Panc1 (cell line): Measurements from ENCODE around the gene LETM1. TPM values are rescaled to one million over a fixed set of nuclear protein-coding genes. Genes with fewer than 3 reads are reported as not detected.

ENCODE experiments used
- ATAC-seq: fragments of 200-7000 bp; cut with Tn5 transposase; 2 replicates; pipeline ENCODE4 v1.9.1; 2020; ENCODE audit warnings: mild to moderate bottlenecking, moderate library complexity
- BruUV-seq: library from RNA; stranded (reverse); fragments of 400-500 nt; replicated peaks from 2 replicates; lab custom pipeline; 2021; lab: Mats Ljungman, UMichigan
- CTCF ChIA-PET: fragments of 300-600 bp; sonication (Branson Sonifier 250); formaldehyde crosslinking; loops from one replicate; lab custom pipeline; 2022; ENCODE audit warnings: antibody characterized with exemption; lab: Charles Lee
- POLR2A ChIA-PET: fragments of 300-600 bp; sonication (Branson Sonifier 250); formaldehyde crosslinking; loops from one replicate; lab custom pipeline; 2022; ENCODE audit warnings: antibody characterized with exemption; lab: Charles Lee
- DNase-seq: peaks from one replicate; pipeline ENCODE4 v3.0.0-alpha.2; 2010; ENCODE audit warnings: low read depth, low spot score
- H3K27ac ChIP-seq: 2 replicates; pipeline ENCODE4 v1.5.1; 2011; ENCODE audit warnings: mild to moderate bottlenecking, low read length, inconsistent platforms
- H3K27me3 ChIP-seq: fragments of 200-500 bp; sonication (Bioruptor generic); 2 replicates; pipeline ENCODE4 v1.6.0; 2014; ENCODE audit warnings: low read length, inconsistent platforms; ENCODE audit not compliant: control insufficient read depth, insufficient read depth
- H3K36me3 ChIP-seq: fragments of 200-500 bp; sonication (Bioruptor generic); 2 replicates; pipeline ENCODE4 v1.5.1; 2014; ENCODE audit warnings: inconsistent platforms, mild to moderate bottlenecking, low read length, moderate library complexity; ENCODE audit not compliant: control insufficient read depth, insufficient read depth
- H3K4me1 ChIP-seq: 2 replicates; pipeline ENCODE4 v1.5.1; 2011; ENCODE audit warnings: inconsistent platforms, mild to moderate bottlenecking, low read length, moderate library complexity; ENCODE audit not compliant: control insufficient read depth, insufficient read depth
- H3K4me3 ChIP-seq, 2 experiments: 2 replicates each; pipeline ENCODE4 v1.5.1; 2011 to 2012; ENCODE audit warnings: low read depth in 2 of 2, low read length in 2 of 2, mild to moderate bottlenecking in 2 of 2, inconsistent platforms in 1 of 2, moderate library complexity in 1 of 2
- H3K9me3 ChIP-seq: fragments of 200-500 bp; sonication (Bioruptor generic); 2 replicates; pipeline ENCODE4 v1.5.1; 2014; ENCODE audit warnings: low read depth, mild to moderate bottlenecking, inconsistent platforms, low read length, moderate library complexity; ENCODE audit not compliant: control insufficient read depth, insufficient read depth
- POLR2AphosphoS5 ChIP-seq: IDR thresholded peaks from 2 replicates; pipeline ENCODE4 v1.6.1; 2012; ENCODE audit warnings: mild to moderate bottlenecking, low read depth, low read length, moderate library complexity
- SIN3A ChIP-seq: IDR thresholded peaks from 2 replicates; pipeline ENCODE4 v1.6.1; 2012; ENCODE audit warnings: low read depth, mild to moderate bottlenecking, low read length, moderate library complexity, borderline replicate concordance; ENCODE audit not compliant: insufficient read depth
- TCF7L2 ChIP-seq: IDR thresholded peaks from 2 replicates; pipeline ENCODE4 v1.6.1; 2011; ENCODE audit warnings: mild to moderate bottlenecking, low read depth, low read length, inconsistent platforms
- in situ Hi-C: cut with HindIII; loops from 2 replicates; pipeline ENCODE4 v1.10.0; 2016; ENCODE audit warnings: low sequenced_read_pairs, low pct_unique_long_range_greater_than_20kb
- intact Hi-C: fragments of 100-400 bp; cut with micrococcal nuclease; formaldehyde crosslinking; loops from one replicate; pipeline ENCODE4 v1.10.0; 2022; ENCODE audit not compliant: unreplicated experiment
- total RNA-seq: library from RNA; stranded (reverse); gene quantifications from one replicate; pipeline ENCODE4 v1.2.1, GENCODE V29; 2021; ENCODE audit not compliant: unreplicated experiment
- TF ChIP-seq, protein P1 (sequence below): fragments of 450-650 bp; IDR thresholded peaks from 2 replicates; pipeline ENCODE4 v1.5.1; 2017; ENCODE audit warnings: mild to moderate bottlenecking
- TF ChIP-seq, protein P2 (sequence below), 2 experiments: IDR thresholded peaks; 2 replicates each; pipeline ENCODE4 v1.6.1; 2011 to 2012; ENCODE audit warnings: low read depth in 2 of 2, control low read depth in 1 of 2, low read length in 1 of 2, mild to moderate bottlenecking in 1 of 2, moderate library complexity in 1 of 2; ENCODE audit not compliant: insufficient read depth in 1 of 2

LETM1 gene
- total RNA-seq, 1 experiment from 2014 or later: 67.6 TPM

DNA sequence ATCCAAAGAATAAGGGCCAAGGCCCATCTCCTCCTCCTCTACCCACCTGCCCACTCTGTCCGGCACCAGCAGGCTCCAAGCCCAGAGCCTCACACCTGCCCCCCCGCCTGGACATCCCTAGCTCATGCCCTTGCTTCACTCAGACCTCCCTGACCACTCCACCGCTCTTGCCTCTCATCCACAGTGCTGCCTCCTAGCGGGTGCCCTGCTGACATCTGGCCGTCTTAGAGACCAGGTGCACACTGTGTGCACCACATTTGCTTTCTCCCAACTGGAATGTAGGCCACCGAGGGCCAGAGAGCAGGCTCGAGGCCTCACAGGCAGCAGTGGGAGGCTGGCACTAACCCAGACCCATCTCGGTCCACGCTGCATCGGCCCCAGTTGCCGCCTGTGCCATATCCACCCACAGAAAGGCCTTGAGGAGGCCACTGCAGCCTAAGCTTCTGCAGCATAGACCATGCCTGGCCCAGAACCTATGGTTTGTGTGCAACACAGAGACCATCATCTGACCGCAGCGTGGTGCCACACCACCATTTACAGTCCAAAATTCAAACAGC, 13.5 kb downstream of the LETM1 start:
- DNase-seq: no peak
- Histone ChIP-seq H3K4me1 (no peaks in the 10 kb centered on the region), H3K4me3 (no peak overlapping the region), H3K9me3 (no peaks in the 10 kb centered on the region), H3K27me3 (no peaks in the 10 kb centered on the region), H3K36me3 (peaks cover 4% of the 10 kb centered on the region; the same call in 1 of the 2 replicates), H3K27ac (no peak overlapping the region)
- in situ Hi-C loops: no loop called here
- no TSS peak for BruUV-seq
- ChIA-PET CTCF (interaction anchor here (0.7 kb wide), 1 partner anchor 74 kb away, joined by 5 read pairs; no protein-coding TSS in a partner anchor), POLR2A (interaction anchor here (0.5 kb wide), 1 partner anchor 30 kb away, joined by 7 read pairs; no protein-coding TSS in a partner anchor)
- no peak for TF ChIP-seq SIN3A
- no peak for TF ChIP-seq TCF7L2
- TF ChIP-seq POLR2AphosphoS5: no peak
- TF ChIP-seq, protein P1, sequence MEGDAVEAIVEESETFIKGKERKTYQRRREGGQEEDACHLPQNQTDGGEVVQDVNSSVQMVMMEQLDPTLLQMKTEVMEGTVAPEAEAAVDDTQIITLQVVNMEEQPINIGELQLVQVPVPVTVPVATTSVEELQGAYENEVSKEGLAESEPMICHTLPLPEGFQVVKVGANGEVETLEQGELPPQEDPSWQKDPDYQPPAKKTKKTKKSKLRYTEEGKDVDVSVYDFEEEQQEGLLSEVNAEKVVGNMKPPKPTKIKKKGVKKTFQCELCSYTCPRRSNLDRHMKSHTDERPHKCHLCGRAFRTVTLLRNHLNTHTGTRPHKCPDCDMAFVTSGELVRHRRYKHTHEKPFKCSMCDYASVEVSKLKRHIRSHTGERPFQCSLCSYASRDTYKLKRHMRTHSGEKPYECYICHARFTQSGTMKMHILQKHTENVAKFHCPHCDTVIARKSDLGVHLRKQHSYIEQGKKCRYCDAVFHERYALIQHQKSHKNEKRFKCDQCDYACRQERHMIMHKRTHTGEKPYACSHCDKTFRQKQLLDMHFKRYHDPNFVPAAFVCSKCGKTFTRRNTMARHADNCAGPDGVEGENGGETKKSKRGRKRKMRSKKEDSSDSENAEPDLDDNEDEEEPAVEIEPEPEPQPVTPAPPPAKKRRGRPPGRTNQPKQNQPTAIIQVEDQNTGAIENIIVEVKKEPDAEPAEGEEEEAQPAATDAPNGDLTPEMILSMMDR: no peak
- TF ChIP-seq, protein P2, sequence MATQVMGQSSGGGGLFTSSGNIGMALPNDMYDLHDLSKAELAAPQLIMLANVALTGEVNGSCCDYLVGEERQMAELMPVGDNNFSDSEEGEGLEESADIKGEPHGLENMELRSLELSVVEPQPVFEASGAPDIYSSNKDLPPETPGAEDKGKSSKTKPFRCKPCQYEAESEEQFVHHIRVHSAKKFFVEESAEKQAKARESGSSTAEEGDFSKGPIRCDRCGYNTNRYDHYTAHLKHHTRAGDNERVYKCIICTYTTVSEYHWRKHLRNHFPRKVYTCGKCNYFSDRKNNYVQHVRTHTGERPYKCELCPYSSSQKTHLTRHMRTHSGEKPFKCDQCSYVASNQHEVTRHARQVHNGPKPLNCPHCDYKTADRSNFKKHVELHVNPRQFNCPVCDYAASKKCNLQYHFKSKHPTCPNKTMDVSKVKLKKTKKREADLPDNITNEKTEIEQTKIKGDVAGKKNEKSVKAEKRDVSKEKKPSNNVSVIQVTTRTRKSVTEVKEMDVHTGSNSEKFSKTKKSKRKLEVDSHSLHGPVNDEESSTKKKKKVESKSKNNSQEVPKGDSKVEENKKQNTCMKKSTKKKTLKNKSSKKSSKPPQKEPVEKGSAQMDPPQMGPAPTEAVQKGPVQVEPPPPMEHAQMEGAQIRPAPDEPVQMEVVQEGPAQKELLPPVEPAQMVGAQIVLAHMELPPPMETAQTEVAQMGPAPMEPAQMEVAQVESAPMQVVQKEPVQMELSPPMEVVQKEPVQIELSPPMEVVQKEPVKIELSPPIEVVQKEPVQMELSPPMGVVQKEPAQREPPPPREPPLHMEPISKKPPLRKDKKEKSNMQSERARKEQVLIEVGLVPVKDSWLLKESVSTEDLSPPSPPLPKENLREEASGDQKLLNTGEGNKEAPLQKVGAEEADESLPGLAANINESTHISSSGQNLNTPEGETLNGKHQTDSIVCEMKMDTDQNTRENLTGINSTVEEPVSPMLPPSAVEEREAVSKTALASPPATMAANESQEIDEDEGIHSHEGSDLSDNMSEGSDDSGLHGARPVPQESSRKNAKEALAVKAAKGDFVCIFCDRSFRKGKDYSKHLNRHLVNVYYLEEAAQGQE (IDR thresholded peaks at IDR 0.05; ENCODE audit: insufficient read depth in 1 of 2, low read depth in 2 of 2, low read length in 1 of 2): no peak
- peak; percentile 56; the same call in 1 of the 2 replicates for ATAC-seq
- intact Hi-C loops: no loop called here

DNA sequence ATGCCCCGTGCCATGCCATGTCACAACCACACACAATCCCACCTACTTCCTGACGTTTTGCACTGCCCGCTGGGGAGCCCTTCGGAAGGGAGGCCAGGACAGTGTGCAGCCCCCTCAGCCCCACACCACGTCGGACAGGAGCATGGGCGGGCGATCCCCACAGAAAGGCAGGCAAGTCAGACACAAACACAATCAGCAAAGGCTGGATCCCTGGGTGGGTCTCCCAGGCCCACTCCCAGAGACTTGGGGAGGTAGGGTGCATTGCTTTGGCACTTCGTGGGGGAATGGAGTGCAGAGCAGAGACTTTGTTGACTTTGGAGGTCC, 14.1 kb downstream of the LETM1 start:
- TF ChIP-seq SIN3A (no peak), POLR2AphosphoS5 (no peak), TCF7L2 (no peak)
- TF ChIP-seq, protein P2 (IDR thresholded peaks at IDR 0.05; ENCODE audit: insufficient read depth in 1 of 2, low read depth in 2 of 2, low read length in 1 of 2): no peak
- TF ChIP-seq, protein P1: no peak
- Histone ChIP-seq H3K4me1 (no peaks in the 10 kb centered on the region), H3K27ac (no peak overlapping the region), H3K4me3 (no peak overlapping the region), H3K36me3 (peaks cover 7% of the 10 kb centered on the region; the same call in 1 of the 2 replicates), H3K9me3 (no peaks in the 10 kb centered on the region), H3K27me3 (no peaks in the 10 kb centered on the region)
- ChIA-PET POLR2A (no interaction called here), CTCF (no interaction called here)
- intact Hi-C loops (no loop called here), in situ Hi-C loops (no loop called here)
- DNase-seq (no peak), ATAC-seq (no peak)
- BruUV-seq: no TSS peak
